Bronchial epithelial cell (primary cell): ENCODE results near the gene SRMS. TPM values are rescaled to one million over a fixed set of nuclear protein-coding genes. Genes with fewer than 3 reads are reported as not detected.

Experiments
- DNase-seq: peaks from one replicate; pipeline ENCODE4 v3.0.0-alpha.2; 2010; ENCODE audit warnings: low read depth
- FAIRE-seq: peaks from 2 replicates; lab custom pipeline; 2011; peaks lifted over from hg19 to GRCh38; lab: Jason Lieb, UNC
- H3K27me3 ChIP-seq: 2 replicates; pipeline ENCODE4 v1.5.1; 2011; ENCODE audit warnings: low read length; ENCODE audit not compliant: control insufficient read depth, insufficient read depth
- H3K36me3 ChIP-seq: 2 replicates; pipeline ENCODE4 v1.5.1; 2011; ENCODE audit warnings: low read length; ENCODE audit not compliant: control insufficient read depth, insufficient read depth
- H3K4me3 ChIP-seq: 2 replicates; pipeline ENCODE4 v1.5.1; 2011; ENCODE audit warnings: mild to moderate bottlenecking, low read depth, low read length, control low read depth
- total RNA-seq: library from RNA; depleted of rRNA; stranded (reverse); fragments of >200 nt; gene quantifications from 2 replicates; pipeline ENCODE4 v1.2.1, GENCODE V29; 2014
- TF ChIP-seq, protein P1 (sequence below): IDR thresholded peaks from 2 replicates; pipeline ENCODE4 v1.5.1; 2011; ENCODE audit warnings: mild to moderate bottlenecking, moderate library complexity, low read length, control low read depth, inconsistent platforms; ENCODE audit not compliant: insufficient read depth, severe bottlenecking

SRMS gene
- total RNA-seq, 1 donor from 2014 or later, result 0.79 TPM

DNA sequence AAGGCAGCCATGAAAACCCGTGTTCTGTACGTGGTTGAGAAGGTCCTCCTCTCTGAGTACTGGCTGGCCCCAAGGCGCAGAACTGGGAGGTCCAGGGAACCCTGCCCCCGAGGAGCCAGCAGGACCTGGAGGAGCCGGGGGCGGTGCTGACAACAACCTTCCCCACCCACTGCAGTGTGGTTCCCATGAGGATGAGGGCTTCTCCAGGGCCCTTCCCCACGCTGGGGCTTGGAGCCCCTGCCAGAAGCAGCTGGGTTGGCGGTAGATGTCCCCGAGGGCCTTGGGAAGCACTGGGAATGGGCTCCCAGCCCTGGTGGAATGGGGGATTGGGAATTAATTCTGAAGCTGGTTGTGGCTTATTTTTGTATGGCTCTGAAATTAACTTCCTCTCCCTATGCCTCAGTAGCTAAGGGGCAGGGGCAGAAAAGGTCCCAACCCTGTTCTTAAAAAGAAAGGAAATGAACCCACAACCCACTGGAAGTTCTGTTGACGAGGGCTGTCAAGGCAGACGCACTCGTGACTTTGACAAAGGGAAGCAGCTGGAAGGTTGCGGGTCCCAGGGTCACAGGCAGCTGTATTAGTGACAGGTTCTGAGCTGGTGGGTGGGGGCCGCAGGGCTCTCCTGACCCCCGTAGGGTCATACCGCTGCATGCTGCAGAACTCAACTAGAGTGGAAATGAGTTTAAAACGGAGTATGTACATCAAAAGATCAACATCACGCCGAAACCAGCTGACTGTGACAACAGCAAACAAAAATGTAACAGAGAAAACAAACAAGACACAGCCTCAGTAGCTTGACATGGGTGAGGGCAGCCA, 40.4 kb upstream of the SRMS start:
- DNase-seq, result no peak
- Histone ChIP-seq H3K27me3 (no peaks in the 10 kb centered on the region), H3K4me3 (no peak overlapping the region), H3K36me3 (peaks cover 20% of the 10 kb centered on the region)
- no peak for FAIRE-seq
- TF ChIP-seq, protein P1, sequence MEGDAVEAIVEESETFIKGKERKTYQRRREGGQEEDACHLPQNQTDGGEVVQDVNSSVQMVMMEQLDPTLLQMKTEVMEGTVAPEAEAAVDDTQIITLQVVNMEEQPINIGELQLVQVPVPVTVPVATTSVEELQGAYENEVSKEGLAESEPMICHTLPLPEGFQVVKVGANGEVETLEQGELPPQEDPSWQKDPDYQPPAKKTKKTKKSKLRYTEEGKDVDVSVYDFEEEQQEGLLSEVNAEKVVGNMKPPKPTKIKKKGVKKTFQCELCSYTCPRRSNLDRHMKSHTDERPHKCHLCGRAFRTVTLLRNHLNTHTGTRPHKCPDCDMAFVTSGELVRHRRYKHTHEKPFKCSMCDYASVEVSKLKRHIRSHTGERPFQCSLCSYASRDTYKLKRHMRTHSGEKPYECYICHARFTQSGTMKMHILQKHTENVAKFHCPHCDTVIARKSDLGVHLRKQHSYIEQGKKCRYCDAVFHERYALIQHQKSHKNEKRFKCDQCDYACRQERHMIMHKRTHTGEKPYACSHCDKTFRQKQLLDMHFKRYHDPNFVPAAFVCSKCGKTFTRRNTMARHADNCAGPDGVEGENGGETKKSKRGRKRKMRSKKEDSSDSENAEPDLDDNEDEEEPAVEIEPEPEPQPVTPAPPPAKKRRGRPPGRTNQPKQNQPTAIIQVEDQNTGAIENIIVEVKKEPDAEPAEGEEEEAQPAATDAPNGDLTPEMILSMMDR, result no peak

DNA sequence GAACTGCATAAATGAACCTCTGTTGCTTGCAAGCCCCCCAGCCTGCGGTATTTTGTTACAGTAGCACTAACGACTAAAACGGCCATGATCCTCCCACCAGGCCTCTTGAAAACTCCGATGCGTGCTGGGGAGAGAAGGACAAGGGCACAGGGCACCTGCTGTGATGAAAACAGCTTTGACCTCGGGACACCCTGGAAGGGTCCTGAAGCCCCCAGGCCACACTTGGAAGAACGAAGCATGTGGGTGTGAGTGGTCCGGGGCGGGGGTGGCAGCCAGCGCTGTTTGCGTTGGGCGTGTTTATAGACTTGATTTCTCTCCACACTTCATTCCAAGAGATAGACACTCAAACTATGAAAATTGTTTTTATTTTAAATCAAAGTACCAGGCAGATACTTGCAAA, 39.7 kb upstream of the SRMS start:
- TF ChIP-seq, protein P1, result no peak
- FAIRE-seq, result no peak
- no peak for DNase-seq
- Histone ChIP-seq H3K36me3 (peaks cover 13% of the 10 kb centered on the region), H3K4me3 (no peak overlapping the region), H3K27me3 (no peaks in the 10 kb centered on the region)

DNA sequence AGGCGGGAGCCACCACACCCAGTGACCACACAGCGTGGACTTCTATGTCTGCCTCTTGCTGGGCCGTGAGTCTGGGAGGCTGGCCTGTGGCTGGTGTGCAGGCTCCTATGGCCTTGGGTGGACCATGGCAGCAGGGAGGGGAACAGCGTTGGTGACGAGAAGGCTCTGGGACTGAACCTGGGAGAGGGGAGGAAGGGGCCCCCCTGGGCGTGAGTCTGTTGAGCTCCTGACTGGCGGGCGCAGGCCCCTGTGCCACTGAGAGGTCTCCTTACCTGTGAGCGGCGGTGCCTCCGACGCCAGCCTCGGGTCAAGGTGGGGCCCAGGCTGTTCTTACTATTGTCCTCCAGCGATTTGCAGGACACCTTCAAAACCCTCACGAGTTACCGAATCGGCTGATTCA, 39.2 kb upstream of the SRMS start:
- Histone ChIP-seq H3K36me3 (peaks cover 10% of the 10 kb centered on the region), H3K4me3 (no peak overlapping the region), H3K27me3 (no peaks in the 10 kb centered on the region)
- no peak for DNase-seq
- TF ChIP-seq, protein P1, result no peak
- no peak for FAIRE-seq

DNA sequence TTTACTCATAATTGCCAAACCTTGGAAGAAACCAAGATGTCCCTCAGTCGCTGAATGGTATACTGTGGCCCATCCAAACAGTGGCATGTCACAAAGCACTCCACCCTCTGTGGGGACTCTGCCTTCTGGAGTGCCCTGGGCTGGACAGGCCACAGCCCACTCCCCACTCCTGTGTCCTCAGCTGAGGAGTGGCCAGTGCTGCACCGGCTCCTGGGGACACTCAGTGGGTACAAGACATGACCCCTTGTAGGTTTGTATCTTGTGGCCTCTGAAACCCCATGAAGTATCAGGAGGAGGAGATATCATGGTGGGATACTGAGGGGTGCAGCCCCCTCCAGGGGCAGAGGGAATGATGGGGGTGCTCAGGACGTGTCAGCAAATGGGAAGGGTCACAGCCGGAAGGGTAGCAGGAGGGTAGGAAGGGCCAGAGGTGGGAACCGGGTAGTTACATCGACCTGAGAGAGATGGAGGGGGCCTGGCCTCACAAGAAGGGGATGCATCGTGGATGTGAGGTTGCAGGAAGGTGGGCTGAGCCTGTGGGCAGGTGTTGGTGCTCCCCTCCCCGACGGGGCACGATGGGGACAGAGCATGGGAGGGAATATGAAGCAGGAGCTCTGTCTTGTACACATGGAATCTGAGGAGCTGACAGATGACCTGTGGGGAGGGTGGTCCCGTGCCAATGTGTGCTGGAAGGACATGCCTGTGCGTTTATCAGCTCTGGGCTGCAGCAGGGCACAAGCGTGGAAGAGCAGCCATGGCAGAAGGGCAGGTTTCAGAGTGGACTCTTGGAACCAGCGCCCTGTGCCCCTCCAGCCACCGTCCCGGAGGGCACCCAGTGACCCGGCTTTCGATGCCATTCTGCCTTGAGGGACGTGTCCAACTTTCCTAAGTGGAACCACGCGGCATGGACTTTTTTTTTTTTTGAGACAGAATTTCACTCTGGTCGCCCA, 38.3 kb upstream of the SRMS start:
- H3K27me3 ChIP-seq, result no peaks in the 10 kb centered on the region
- no peak for FAIRE-seq
- no peak for DNase-seq
- peaks cover 10% of the 10 kb centered on the region for H3K36me3 ChIP-seq
- TF ChIP-seq, protein P1, result no peak
- H3K4me3 ChIP-seq, result no peak overlapping the region

DNA sequence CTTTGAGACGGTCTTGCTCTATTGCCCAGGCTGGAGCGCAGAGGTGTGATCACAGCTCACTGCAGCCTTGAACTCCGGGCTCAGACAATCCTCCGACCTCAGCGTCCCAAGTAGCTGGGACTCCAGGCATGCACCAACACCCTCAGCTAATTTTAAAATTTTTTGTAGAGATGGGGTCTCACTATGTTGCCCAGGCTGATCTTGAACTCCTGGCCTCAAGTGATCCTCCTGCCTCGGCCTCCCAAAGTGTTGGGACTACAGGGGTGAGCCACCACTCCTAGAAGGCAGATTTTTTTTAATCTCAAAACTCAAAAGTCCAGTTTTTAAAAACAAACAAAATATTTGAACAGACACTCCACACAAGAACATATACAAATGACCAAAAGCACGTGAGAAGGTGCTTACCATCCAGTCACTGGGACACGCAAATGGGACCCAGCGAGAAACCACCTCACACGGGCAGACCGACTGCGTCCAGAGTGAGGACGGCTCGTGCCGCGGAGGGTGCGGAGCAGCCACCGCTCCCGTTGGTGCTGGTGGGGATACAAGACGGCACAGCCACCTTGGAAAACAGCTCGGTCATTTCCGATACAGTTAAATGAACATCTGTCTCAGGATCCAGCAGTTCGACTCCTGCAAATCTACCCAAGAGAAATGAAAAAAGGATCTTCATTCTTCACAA, 35.0 kb upstream of the SRMS start:
- H3K4me3 ChIP-seq, result no peak overlapping the region
- TF ChIP-seq, protein P1, result no peak
- DNase-seq (no peak), FAIRE-seq (no peak)
- no peaks in the 10 kb centered on the region for H3K36me3 ChIP-seq
- H3K27me3 ChIP-seq, result no peaks in the 10 kb centered on the region
